ENCODE results near the gene ATRNL1.

DNA sequence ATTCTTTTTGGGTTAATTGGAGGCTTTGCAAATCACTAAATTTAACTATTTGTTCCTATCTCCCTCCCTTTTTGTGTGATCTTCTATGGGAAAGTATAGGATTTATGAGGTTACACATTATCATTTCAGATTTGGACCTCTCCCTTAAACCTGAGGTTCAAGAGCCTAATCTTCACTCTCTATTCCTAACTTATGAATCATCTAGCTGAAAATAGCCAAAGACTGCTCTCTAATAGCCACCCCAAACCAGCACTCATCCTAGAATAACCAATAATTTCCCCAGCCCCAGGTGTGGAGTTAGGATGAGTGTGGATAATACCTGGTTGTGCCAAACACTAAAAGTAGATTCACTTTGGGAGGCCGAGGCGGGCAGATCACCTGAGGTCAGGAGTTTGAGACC, 680.7 kb downstream of the ATRNL1 start:
- TF ChIP-seq SP1 (IDR thresholded peaks at IDR 0.05): no peak
- TF ChIP-seq CTCF (IDR thresholded peaks at IDR 0.05; ENCODE audit: low read depth, low read length, missing input control): no peak
- TF ChIP-seq ATF3 (IDR thresholded peaks at IDR 0.05): no peak
- TF ChIP-seq ZBTB33 (IDR thresholded peaks at IDR 0.05): no peak
- no peak for TF ChIP-seq TAF1 (conservative IDR thresholded peaks at IDR 0.05)
- TF ChIP-seq GABPA (IDR thresholded peaks at IDR 0.05 in 1 of 2, conservative IDR thresholded peaks at IDR 0.05 in 1 of 2): no peak

All from liver (tissue), 3 donors.